Amygdala (tissue), 56 donors: Measurements from ENCODE around the gene MYO7B.

Experiments used
- DNase-seq, 56 donors: peaks; one replicate each; lab custom pipeline; 2025; lab: John Stamatoyannopoulos, UW

MYO7B gene

DNA sequence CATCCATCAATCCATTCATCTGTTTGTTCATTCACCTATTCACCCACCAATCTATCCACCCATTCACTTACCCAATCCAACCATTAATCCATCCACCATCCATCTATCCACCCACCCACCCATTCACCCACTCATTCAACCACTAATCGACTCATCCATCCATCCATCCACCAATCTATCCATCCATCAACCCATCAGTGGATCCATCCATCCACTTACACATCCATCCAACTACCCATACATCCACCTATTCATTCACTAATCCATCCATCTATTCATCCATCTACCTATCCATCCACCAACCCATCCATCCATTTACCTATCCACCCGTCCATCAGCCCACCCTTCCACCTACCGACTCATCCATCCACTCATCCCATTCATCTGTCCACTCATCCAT is 11.3 kb downstream of the MYO7B start:
- no peak for DNase-seq

GRCh38 chr2:127551221-127551930 is 15.9 kb downstream of the MYO7B start:
- DNase-seq = no peak

GRCh38 chr2:127552336-127552735 is 16.9 kb downstream of the MYO7B start:
- DNase-seq = no peak

- DNase-seq = no peak
These were observed 17.4 kb downstream of the MYO7B start for GRCh38 chr2:127552846-127553245.

DNA sequence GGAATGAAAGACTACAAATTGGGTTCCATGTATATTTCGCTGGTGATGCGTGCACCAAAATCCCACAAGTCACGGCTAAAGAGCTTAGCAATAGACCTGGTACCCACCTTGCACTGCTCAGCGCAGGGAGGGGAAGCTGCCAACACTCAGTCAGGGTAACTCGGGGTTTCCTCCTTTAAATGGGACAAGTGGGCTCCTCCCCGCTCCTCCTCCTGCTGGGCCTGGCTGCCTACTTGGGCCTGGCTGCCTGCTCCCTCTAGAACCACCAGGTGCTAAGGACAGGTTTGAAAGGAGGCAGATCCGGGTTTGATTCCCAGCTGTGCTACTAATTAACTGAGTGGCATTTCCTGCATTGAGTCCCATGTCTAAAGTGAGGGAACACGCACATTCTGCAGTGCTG is 23.4 kb downstream of the MYO7B start:
- DNase-seq = no peak

DNA sequence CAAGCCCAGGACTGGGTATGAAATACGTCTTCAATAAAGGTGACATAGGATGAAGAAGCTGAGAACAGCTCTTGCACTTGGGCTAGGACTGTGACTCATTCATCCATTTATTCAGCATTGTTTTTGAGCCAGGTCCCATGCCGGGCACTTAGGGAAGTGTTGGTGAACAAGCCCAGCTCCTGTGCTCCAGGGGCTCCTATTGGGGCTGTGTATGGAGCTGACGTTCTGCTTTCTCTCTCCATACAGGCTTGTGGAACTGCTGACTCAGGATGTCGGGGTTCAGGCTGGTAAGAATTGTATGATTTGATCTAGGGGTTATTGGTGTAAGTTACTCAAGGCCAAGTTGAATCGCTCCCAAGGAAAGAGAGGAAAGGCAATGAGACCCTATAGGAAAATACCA is 24.0 kb downstream of the MYO7B start:
- DNase-seq = no peak

DNA sequence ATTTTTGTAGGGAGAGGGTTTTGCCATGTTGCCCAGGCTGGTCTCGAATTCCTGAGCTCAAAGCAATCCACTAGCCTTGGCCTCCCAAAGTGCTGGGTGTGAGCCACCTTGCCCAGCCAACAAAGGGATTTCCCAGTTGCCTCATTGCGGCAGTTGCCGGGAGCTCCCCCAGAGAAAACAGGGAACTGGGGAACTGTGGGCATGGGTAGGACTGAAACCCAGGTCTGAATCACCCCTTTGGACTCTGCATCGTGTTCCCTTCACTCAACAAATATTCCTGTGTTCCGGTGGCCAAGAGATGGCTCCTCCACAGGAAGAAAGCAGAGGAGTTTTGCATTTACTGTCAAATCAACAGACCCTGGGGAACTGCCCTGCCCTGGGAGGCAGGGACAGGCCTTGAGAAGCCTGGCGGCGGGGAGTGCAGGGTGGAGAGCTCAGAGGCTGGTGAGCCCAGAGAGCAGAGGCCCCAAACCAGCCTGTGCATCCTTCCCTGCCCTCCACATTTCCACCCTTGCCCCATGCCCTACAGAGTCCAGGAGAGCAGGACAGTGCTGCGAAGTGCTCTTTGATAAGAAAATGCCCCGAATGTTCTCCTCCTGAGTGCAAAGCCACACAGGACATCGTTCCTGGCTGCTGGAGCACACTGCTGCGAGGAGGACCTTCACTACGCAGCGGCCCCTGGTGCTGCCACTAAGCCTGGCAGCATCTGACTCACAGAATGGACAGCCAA is 24.9 kb downstream of the MYO7B start:
- DNase-seq = peak in 17 of 56 donors; percentile 5 to 46 (median 30)

DNA sequence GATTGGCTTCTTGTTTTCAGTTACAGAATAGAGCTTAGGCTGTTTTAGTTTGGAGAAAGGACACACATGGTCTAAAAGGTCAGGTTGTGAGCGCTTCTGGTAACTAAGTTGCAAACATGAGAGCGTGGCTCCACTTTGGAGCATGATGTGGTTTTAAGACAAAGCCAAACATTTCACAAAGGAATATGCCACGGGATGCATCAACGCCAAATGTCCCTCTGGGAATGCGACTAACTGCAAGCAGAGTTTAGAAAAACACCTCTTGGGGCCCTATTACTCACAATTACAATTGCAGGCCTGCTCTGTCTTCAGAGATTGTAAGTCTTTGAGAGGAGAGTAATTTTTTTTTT is 25.4 kb downstream of the MYO7B start:
- DNase-seq = peak in 1 of 56 donors; percentile 18

DNA sequence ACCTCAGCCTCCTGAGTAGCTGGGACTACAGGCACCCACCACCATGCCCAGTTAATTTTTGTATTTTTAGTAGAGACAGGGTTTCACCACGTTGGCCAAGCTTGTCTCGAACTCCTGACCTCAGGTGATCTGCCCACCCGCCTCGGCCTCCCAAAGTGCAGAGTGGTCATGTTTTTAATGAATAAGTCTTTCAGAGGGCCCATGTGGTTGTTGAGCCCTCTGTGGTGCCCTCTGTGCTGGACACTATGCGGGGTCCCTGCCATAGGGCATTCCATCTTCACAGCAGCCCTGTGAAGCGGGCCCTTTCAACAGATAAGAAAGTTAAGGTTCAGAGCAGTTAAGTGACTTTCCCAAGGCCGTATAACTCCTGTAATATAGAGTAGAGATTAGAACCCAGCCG is 25.9 kb downstream of the MYO7B start:
- no peak for DNase-seq

DNA sequence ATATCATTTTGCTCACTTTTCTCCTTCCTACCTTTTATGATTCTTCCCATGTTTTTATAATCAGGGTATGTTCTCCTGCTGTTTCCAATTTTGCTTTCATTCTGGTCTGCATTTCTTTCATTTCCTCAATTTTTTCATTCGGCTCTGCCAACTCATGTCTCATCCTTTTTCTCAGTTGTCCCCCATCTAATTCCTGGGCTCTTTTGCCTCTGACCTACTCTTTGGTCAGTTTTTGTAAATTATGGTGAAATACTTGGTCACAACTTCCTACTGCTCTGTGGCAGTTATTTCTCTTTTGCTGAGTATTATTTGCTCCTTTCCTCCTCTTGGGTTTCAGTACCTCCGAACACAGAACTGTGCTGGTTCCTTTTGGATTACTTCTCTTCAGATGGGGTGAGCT is 27.5 kb downstream of the MYO7B start:
- no peak for DNase-seq

DNA sequence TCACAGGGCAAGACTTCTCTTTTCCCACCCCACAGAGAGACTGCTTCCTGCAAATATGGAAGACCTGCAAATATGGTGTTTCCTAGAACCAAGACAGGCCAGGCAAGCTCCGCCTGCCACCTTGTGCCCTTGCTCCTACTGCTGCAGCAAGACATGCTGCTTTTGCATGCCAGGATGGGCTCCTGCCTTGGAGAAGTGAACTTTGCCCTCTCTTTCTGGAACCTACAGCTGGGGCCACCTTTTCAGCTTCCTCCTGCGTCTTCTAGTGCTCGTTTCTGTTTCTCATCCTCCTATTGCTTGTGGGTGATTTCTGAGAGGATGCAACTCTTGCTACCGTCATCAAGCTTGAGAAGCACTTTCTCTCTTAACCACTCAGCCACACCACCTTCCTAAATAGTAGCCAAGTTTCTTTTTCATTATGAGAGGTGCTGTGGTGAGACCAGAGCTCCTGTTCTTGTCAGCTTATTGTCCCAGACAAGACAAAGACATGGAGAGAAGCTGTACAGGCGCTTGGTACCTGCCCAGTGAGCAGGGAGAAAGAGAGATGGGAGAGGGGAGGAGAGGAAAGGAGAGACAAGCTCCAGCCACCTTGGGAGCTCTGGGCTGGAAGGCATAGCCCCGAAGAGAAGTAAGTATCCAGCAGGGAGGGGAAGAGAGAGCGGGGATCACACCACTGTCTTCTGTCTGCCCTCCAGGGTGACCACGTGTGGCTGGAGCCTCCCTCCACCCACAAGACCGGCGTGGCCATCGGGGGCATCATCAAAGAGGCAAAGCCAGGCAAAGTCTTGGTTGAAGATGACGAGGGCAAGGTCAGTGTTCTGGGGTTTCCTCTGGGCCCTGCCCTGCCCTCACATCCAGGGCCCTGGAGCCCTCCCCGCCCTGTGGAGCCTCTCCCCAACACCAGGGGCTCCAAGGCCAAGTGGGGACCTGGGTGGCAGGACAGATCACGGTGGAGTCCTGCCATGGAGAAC is 28.3 kb downstream of the MYO7B start:
- DNase-seq = no peak

DNA sequence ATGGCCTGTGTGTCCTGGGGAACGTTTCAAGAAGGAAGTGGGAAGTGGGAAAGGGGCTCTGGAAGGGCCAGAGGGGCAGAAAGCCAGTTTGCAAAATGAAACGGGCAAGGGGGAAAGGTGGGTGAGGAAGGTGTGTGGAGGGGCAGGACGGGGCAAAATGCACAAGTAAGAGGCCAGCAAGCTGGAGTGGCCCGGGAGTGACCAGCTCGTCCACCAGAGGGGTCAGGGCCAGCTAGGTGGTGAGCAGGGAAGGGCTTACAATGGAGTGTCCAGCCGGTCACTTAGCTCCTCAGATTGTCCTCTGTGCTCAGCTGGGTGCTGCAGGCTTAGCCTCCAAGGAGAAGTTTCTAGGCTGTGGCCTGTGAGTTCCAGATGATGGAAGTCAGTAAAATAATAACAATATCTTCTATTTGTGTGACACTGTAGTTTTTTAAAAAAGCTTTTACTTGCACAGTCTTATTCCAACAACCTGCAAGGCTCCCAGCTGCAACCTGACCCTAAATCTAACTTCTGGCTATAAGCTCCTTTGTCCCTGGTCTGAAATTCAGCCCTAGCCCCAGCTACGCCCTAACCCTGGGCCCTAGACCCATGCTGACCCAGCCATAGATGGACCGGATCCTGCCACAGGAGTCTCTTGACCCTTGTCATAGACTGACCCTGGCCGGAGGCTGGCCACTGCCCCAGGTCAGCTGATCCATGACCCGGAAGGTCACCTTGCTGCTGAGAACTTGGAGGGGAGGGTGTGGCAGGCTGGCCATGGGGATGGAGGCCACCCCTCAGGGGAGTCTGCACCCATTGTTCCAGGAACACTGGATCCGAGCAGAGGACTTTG is 29.2 kb downstream of the MYO7B start:
- no peak for DNase-seq

DNA sequence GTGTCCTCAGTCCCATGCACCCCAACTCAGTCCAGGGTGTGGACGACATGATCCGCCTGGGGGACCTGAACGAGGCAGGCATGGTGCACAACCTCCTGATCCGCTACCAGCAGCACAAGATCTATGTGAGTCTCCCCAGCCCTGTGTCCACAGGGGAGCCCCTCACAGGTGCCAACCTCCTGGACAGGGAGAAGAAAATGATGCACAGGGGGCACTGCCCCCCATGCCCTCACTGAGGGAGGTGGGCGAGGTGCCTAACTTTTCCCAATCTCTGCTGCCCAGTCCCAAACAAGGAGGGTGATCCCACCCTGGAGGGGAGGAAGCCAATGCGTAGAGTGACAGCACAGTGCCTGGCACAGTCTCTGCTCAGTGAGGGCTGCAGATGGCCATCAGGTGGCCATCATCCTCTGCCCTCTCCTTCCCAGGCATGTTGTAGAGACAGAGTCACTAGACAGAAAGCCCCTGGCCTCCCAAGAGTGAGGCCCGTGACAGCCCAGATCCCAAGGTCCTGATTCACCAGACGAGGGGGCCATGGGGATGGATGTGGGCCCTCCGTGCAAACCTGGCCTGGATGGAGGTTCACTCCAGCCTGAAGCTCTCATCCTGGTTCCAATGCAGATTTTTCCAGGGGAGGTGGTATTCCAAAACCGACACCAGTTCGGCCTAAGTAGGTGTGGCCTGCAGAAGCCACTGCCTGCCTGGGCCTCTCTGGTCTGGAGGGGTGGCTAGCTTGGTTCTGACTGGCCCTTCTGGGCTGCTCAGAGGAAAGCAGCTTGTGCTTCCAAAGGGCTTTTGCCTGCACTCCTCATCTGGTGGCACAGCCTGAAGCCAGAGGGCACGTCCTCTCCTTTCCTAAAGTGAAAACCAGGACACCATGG is 30.0 kb downstream of the MYO7B start:
- DNase-seq = no peak

- no peak for DNase-seq
These were observed 30.6 kb downstream of the MYO7B start for GRCh38 chr2:127566139-127566417.

DNA sequence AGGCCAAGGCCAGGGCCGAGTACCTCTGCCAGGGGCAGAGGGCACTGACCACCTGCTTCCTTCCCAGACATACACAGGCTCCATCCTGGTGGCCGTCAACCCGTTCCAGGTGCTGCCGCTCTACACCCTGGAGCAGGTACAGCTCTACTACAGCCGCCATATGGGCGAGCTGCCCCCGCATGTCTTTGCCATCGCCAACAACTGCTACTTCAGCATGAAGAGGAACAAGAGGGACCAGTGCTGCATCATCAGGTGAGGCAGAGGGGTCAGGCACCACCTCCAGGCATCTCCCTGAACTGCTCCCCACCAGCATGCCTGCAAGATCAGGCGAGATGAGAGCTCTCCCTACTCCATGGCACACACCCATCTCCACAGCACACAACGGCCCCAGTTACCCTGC is 31.1 kb downstream of the MYO7B start:
- no peak for DNase-seq

DNA sequence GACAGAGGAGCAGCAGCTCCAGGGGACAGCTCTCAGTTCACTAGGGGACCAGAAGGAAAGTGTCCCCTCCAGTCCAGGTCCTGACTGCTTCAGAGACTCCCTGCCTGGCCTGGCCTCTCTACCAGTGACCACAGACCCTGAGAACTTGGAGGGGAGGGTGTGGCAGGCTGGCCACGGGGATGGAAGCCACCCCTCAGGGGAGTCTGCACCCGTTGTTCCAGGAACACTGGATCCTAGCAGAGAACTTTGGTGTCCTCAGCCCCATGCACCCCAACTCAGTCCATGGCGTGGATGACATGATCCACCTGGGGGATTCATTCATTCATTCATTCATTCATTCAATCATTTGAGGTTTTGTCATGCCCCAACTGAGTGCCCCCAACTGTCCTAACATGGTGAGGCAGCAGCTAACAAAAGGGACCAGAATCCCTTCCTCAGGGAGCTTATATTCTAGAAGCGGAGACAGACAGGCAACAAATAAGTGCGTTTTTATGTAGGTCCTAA is 31.9 kb downstream of the MYO7B start:
- no peak for DNase-seq

DNA sequence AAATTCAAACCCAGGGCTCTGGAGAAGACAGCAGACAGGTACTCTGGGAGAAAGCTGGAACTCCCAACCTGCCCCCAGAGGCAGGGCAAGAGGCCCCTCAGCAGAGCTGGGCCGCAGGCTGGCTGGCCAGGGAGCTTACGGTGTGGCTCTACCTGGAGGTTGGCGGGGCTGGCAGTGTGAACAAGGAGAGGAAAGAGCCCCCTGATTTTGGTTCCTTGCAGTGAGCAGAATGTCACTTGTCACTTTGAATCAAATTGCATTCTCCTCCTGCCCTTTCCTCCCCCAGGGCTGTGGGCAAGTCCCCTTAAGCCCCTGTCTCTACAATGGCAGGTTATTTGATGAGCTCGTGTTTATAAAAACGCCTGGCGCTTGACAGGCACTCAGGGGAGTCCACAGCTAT is 32.6 kb downstream of the MYO7B start:
- no peak for DNase-seq

- DNase-seq = no peak
These were observed 34.2 kb downstream of the MYO7B start for GRCh38 chr2:127569666-127570065.
